ENCODE data around the gene ZNF536.

GRCh38 chr19:30444686-30445232, 72.6 kb downstream of the ZNF536 start:
- TF ChIP-seq CTCF (IDR thresholded peaks at IDR 0.05; ENCODE audit: insufficient read depth, low read length) (no peak), POLR2AphosphoS5 (IDR thresholded peaks at IDR 0.05; ENCODE audit: low read depth) (no peak), GABPA (IDR thresholded peaks at IDR 0.05; ENCODE audit: low read depth) (no peak)

All from HL-60 (cell line).